Measurements from ENCODE around the gene NEURL1B. TPM values are rescaled to one million over a fixed set of nuclear protein-coding genes. Genes with fewer than 3 reads are reported as not detected.

NEURL1B gene
- total RNA-seq, 2 donors from 2014 or later: 32.9 to 38.6 TPM

DNA sequence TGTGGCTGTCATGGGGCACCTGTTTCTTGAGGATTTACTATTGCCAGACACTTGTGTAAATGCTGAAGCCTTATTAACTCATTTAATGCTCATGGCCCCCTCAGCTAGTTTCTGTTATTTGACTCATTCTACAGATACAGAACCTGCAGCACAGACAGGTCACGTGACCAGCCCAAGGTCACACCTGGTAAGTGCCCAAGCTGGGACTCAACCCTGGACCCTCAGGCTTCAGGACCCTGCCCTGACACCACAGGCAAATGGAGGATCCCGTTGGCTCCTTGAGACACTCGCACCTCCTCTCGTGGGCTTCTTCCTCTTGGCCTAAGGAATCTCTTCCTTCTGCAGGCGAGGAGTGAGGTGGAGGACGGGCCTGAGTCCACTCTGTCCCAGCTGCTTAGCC, 10.6 kb upstream of the NEURL1B start:
- DNase-seq (ENCODE audit: low spot score): peak; percentile 37
- intact Hi-C loops (cut with DNase I): no loop called here

DNA sequence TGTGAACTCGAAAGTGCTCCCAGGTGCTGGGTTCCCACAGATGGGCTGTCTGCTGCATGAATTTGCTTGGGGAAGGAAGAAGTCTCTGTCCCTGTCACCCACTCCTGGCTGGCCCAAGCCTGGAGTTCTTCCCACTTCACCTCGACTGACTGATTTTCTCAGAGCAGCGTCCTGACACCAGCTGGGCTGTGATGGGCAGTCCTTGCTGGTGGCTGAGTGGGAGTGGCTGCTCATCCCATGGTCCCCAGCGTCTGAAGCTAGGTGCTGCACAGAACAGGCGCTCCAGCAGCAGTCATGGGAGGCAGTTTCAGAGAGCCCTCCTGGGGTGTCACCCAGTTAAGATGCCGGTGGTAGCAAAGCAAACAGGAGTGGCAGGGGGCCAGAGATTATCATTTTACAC, 10.1 kb upstream of the NEURL1B start:
- intact Hi-C loops (cut with DNase I): no loop called here
- DNase-seq (ENCODE audit: low spot score): peak; percentile 38

DNA sequence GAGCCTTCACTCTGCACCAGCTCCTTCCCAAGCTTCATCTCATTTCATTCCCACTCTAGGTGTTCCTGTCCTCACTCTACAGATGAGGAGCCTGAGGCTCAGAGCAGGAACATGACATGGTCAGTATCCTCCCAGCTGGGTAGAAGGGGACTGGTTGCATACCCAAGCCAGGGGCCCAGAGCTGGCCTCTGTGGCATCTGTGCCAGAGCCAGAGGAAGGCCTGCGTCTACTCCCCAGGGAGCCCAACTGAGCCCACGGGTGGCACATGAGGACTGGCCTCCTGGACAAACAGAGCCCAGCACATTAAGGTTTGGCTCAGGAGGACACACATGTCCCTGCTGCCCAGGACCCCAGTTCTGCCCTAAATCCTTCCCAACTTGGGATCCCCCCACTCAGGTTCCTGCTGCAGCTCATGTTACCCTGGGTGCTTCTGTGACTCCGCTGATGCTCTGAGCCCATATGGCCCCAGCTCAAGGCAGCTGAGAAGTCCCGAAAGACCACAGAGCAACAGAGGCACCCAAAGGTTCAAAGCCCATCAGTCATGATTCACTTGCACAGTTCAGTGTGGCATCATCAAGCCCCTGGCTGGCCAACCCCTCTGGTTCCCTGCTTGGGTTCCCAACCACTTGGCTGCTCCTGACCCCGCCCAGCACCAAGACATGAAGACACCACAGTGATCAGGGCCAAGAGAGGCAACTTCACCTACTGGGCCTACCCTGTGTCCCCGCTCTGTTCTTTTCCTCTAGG, 8.5 kb upstream of the NEURL1B start:
- DNase-seq (ENCODE audit: low spot score): peak; percentile 55
- intact Hi-C loops (cut with DNase I): no loop called here

DNA sequence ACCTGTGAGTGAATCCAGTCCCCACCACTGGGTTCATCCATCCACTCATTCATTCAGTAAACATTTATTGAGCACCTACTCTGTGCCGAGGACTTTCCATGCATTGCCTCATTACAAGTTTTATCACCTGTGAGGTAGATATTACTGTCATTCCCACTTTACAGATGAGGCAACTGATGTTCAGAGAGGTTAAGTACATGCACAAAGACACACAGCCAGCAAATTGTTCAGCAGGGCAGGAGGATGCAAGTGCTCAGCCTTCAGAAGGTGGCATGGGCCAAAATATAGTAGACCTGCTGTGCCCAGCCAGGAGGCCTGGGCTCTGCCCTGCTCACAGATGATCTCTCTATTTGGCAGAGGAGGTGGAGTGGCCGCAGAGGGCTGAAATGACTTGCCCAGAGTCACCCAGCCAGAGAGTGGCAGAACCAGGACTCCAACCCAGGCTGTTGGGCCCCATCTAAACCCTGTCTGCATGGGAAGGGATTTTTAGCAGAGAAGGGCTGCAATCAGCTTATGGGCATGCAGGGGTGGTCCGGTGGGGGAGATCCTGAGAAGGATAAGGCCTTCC, 7.6 kb upstream of the NEURL1B start:
- intact Hi-C loops (cut with DNase I): no loop called here
- peak; percentile 37 for DNase-seq (ENCODE audit: low spot score)

DNA sequence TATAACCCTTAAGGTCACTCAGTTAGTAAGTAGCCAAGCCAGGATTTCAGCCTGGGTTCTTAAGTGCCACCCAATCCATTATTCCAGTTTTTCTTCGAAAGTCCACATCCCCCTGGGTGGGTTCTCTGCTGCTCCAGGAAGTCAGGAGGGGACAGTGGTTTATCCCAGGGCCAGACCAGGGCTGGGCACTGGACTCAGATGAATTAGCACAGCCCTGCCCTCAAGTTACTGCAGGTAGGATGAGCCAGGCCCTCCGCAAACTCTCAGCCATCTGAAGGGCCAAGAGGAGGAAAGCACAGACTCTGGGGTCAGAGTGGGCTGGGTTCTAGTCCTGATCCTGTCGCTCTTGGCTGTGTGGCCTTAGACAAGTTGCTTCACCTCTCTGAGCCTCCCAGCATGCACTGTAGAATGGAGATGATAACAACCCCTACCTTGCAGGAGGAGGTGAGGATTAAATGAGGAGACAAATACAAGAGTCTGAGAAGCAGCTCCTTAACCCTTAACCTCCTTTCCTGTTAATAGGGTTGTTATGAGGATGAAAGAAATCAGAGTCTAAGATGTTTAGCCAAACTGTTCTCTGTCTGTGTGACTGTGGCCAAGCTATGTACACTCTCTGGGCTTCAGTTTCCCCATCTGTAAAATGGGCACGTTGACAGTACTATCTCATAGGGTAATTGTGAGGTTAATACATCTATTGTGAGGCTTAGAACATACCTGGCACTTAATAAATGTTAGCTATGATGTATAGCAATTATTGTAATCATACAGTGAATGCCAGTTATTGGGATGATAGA, 6.8 kb upstream of the NEURL1B start:
- intact Hi-C loops (cut with DNase I): no loop called here
- DNase-seq (ENCODE audit: low spot score): peak; percentile 35

DNA sequence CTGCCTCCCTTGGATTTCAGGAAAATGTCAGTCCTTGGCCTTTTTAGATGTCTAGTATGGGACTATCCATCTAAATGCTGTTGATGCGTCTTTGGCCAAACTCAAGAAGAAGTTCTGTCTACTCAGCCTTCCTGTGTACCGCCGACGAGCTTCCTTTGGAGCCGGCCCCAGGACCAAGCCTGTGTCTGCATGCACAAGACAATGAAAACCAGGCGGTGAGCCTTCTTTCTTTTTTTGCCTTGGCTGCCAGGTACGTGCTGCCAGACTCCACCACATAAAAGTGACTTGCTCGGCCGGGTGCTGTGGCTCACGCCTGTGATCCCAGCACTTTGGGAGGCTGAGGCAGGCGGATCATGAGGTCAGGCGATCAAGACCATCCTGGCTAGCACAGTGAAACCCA, 6.0 kb upstream of the NEURL1B start:
- DNase-seq (ENCODE audit: low spot score): peak; percentile 58
- intact Hi-C loops (cut with DNase I): no loop called here

DNA sequence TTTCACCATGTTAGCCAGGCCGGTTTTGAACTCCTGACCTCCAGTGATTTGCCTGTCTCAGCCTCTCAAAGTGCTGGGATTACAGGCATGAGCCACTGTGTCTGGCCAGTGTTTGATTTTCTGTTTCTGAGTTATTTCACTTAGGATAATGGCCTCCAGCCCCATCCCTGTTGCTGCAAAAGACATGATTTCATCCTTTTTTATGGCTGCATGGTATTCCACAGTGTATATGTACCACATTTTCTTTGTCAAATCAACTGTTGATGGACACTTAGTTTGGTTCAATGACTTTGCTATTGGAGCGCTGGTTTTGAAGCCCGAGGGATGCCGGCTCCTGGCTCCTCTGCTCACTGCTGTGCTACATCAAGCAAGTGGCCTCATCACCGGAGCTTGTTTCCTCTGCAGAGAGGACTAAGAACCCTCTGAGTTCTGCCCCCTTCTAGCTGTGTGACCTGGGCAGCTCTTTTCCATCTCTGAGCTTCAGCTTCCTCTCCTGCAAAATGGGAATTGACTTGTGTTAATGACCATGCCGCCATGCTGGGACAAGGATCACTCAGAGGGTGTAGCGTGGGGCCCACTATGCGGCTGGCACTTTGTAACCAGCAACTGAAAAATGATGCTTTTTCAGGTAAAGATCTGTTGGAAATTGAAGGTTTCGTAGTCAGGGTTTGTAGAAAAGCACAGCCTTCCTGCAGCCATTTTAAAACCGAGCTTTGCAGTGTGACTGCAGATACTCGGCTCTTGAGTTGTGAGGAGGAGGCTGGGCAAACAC, 4.6 kb upstream of the NEURL1B start:
- intact Hi-C loops (cut with DNase I): no loop called here
- peak; percentile 41 for DNase-seq (ENCODE audit: low spot score)

DNA sequence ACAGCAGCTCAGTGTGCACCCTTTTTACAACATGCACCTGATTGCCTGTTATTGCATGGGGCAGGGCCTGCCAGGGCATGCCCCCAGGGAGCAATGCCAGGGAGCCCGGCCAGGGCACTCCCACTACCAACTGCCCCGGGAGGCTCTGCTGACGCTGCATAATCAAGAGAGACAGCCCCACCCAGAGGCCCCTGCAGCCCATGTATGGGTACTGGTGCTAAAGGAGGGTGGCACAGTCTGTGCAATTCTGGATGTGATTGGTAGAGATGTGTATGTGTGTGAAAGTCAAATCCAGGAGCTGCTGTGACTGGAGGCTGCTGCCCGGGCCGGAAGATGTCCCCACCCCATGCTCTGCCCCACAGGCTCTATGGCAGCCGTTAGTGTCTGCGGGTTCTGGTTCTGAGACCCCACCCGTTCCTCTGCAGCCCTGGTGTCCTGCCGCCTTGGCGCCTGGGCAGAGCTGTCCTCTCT, 3.9 kb upstream of the NEURL1B start:
- peak; percentile 18 for DNase-seq (ENCODE audit: low spot score)
- intact Hi-C loops (cut with DNase I): no loop called here

DNA sequence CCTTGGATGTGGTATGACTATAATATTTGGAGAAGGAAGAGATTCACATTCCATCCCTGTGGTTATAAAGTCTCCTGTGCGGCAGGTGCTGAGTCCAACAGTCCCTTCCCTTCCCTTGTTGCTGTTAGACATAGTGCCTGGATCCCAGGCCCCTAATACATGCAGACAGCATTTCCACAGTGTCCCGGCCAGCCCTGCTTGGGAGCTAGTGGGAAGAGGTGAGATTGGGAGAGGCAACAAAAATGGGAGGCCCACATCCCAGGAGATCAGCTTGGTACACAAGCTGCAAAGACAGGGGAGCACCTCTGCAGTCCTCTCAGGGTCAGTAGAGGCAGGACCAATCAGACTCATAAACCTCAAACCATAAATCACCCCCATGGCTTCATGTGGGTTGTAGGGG, 3.3 kb upstream of the NEURL1B start:
- intact Hi-C loops (cut with DNase I): no loop called here

DNA sequence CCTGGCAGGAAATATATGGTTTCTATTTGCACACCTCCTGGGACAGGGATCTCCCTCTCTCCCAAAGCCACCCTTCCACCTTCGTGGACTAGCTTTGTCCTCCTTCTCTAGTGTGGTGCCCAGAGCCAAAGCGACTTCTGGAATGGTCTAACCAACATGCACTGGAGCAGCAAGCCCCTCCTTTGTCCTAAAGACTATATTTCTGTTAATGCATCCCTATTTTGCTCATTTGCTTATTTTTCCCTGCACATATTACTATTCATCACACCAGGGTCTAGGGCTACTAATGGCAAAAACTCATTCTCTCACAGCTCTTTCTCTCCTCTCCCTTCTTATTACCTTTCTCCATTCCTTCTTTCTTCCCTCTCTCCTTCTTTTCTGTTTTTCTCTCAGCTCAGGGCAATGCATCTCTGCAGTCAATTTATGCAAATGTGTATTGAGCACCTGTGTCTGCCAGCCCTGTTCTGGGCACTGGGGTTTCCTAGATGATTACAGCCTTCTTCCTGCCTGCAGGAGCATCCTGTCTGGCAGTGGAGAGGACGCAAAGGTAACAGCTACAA, 2.8 kb upstream of the NEURL1B start:
- DNase-seq (ENCODE audit: low spot score): peak; percentile 22

More for the DNA sequence above, 3.3 kb upstream of the NEURL1B start:
- DNase-seq (ENCODE audit: low spot score): peak; percentile 34

DNA sequence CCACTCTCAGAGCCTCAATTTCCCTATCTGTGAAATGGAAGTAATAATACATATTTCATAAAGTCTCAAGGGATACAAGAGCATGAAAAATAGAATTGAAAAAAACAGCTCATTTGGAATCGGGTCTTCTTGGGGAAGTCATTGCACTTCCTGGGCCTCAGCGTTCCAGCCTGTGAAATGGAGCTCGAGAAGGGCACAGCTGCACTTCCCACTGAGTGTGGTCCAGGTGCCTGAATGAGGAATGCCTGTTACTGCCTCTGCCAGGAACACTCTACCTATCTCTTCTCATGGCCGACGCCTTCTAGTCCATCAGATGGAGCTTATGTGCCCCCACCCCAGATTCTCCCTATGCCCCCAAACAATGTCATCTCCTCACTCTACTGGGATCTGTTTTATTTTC, 924 bp upstream of the NEURL1B start:
- peak; percentile 31 for DNase-seq (ENCODE audit: low spot score)
- intact Hi-C loops (cut with DNase I): loop anchor here (5.0 to 10.0 kb wide), 4 partner anchors 55 to 158 kb away; no protein-coding TSS in a partner anchor

More for the DNA sequence above, 2.8 kb upstream of the NEURL1B start:
- intact Hi-C loops (cut with DNase I): no loop called here

DNA sequence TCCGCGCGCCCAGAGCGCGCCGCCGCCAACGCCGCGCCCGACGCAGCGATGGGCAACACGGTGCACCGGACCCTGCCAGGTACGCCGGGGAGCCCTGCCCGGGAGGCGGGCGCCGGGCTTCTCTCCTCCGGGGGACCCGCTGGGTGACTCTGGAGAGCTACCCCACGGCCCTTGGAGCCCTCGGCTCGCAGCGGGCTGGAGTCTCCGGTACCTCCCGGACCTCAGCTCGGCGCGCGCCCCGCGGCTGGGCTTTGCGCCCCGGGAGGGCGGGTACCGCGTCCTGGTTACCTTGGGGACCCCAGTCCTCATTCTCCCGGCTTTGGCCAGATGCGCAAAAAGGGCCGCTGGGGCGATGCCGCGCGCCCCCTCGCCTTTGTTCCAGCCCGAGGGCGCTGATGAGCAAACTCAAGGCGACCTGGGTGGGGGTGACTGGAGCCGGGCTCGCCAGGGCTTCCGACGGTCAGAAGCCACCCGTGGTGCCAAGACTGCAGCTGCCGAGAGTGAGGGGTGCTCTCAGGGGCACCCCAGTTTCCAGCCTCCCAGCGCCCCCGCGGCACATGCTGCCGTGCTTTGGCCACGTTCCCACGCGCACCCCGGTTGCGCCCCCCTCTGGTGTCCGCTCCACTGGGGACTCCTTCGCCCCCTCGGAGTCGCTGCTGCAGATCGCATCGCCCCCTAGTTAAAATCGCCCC, 442 bp downstream of the NEURL1B start:
- intact Hi-C loops (cut with DNase I): loop anchor here (5.0 to 10.0 kb wide), 4 partner anchors 53 to 159 kb away; no protein-coding TSS in a partner anchor

DNA sequence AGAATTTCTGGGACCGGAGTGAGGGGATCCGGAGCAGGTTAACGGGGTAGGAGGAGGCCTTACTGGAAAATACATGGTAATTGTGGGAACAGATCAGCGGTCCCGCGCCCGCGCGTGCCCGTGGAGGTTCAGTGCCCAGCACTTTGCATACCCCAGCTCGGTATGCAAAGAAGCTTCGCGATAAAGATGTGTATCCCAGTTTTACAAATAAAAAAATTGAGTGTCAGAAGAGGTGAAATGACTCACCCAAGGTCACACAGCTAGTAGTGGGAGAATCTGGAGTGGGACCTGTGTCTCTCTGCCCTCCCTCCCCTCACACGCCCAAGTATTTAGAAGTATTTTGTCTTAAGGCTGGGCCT, 967 bp downstream of the NEURL1B start:
- intact Hi-C loops (cut with DNase I): loop anchor here (5.0 to 10.0 kb wide), 4 partner anchors 53 to 160 kb away; no protein-coding TSS in a partner anchor
- peak; percentile 81 for DNase-seq (ENCODE audit: low spot score)

More for the DNA sequence above, 442 bp downstream of the NEURL1B start:
- DNase-seq (ENCODE audit: low spot score): peak; percentile 84

DNA sequence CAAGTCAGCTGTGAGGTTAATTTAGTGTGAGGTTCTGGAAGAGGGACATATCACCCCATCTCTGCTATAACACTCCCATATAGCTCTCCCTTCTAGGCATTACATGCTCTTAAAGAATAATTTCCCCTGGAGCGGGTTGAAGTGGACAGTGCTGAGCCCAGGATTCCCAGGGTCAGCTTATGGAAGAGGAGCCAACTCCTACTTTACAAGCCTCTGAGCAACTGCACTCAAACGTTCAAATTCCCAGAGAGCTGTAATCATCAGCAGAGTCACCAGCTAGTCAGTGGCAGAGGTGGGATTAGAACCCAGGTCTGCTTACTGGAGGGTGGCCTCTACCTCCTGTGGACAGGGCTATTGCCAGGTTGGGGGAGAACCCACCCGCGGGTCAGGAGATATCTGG, 1.4 kb downstream of the NEURL1B start:
- intact Hi-C loops (cut with DNase I): loop anchor here (5.0 to 10.0 kb wide), 4 partner anchors 52 to 160 kb away; no protein-coding TSS in a partner anchor
- no peak for DNase-seq (ENCODE audit: low spot score)

DNA sequence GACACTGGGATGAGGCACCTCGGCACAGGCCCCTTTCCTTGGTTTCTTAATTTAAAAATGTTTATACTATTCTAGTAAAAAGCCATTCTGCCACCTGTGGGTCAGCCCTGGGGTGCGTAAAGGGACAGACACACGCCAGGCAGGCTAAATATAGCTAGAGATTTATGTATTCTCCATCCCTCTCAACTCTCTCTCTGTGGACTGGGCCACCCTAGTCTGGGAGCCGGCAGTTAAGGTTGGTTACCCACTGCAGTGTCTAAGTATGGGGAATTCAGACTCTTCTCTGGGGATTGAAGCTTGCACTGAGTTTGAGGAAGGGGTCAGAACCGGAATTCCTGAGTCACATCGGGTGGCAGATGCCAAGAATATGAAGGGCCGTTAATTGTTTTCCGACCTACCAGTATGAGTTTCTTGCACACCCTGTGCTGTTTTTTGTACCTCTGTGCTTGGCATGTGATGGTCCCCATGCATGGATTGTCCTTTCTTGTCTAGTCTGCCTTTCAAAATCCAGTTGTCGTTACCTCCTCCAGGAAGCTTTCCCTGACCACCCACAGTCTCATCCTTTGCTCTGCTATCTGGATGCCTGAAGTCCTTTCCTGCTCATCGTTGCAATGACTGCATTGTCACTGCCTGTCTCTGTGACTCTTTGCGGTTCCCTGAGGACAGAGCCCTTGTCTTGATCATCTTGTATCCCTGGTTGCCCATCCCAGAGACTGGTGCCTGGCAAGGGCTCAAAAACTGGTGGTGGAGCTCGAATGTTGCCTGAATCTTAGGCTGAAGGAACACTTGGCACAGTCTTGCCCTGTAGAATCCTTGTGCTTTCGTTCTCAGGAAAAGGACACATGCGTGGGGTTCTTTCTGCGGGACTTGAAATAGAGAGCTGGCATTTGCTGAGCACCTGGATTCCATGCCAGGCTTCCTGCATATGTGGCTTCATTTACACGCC, 2.1 kb downstream of the NEURL1B start:
- intact Hi-C loops (cut with DNase I): loop anchor here (5.0 to 10.0 kb wide), 4 partner anchors 52 to 161 kb away; no protein-coding TSS in a partner anchor
- peak; percentile 42 for DNase-seq (ENCODE audit: low spot score)

DNA sequence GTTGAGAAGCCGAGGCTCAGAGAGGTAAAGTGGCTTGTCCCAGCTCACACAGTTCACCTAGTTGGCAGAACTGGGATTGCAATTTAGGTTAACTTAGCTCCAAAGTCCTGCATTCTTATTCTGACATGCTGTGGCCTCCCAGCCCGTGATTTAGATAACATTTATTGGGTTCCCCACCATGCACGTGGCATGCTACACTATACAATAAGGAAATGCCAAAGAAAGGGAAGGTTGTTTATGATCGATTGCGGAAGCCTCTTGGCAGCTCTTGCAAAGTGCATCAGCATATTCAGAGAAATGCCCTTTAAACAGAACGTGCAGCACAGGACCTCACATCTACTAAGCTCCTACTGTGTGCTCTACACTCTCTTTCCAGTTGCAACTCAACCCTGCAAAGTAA, 3.2 kb downstream of the NEURL1B start:
- intact Hi-C loops (cut with DNase I): loop anchor here (5.0 to 10.0 kb wide), 4 partner anchors 51 to 162 kb away; no protein-coding TSS in a partner anchor

DNA sequence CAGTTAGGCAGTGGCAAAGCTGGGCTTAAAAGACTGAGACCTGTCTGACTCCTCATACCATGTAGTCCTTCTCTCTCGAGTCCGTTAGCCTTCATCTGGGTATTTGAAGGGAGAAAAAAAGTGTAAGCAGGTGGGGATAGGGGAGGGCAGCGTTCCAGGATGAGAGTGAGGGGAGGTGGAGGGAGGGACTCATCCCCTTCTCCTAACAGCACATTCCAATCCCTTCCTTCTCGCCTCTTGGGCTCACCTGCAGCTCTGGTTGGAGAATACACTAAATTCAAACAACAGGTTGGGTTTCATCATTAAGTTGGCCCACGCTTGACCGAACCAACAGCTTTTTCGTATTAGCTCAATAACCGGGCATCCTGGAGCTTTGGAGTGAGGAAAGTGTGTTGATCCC, 3.6 kb downstream of the NEURL1B start:
- intact Hi-C loops (cut with DNase I): loop anchor here (5.0 to 10.0 kb wide), 5 partner anchors 50 to 162 kb away; no protein-coding TSS in a partner anchor

More for the DNA sequence above, 3.2 kb downstream of the NEURL1B start:
- peak; percentile 18 for DNase-seq (ENCODE audit: low spot score)

More for the DNA sequence above, 3.6 kb downstream of the NEURL1B start:
- DNase-seq (ENCODE audit: low spot score): peak; percentile 57

Measured in posterior vena cava (tissue), 2 donors.